ENCODE measurements around the gene DIP2B.

The DIP2B gene

GRCh38 chr12:50784501-50784900, 279.7 kb downstream of the DIP2B start:
- DNase-seq = no peak

- no peak for DNase-seq
Measured at GRCh38 chr12:50785406-50786001, 280.7 kb downstream of the DIP2B start.

GRCh38 chr12:50786498-50787231, 281.9 kb downstream of the DIP2B start:
- no peak for DNase-seq

GRCh38 chr12:50787618-50788017, 282.8 kb downstream of the DIP2B start:
- no peak for DNase-seq

GRCh38 chr12:50788561-50788960, 283.8 kb downstream of the DIP2B start:
- DNase-seq = no peak

- DNase-seq = no peak
Measured at GRCh38 chr12:50790081-50790480, 285.3 kb downstream of the DIP2B start.

Data from stimulated activated CD4-positive, alpha-beta T cell treated with anti-CD3 and anti-CD28 coated beads, Interleukin-4, amount 100 ng/mL, for 24 hours (primary cell).